Measurements from ENCODE around the gene CEP164. TPM values are rescaled to one million over a fixed set of nuclear protein-coding genes. Genes with fewer than 3 reads are reported as not detected.

The CEP164 gene
- total and polyA plus RNA-seq, 9 of the 15 experiments (the other 6 are each of a cell fraction or from before 2014, with no cell fraction given) = 2.1 to 16.5 (median 10.4) TPM

- Histone ChIP-seq H2AFZ (ENCODE audit: low read depth, low read length) (no peak overlapping the region), H3K4me1 (replicated peaks in 1 of 2; ENCODE audit: control insufficient read depth in 2 of 2, insufficient read depth in 2 of 2, low read length in 2 of 2) (no peaks in the 10 kb centered on the region; a peak in 1 of 5 replicates), H3K36me3 (ENCODE audit: control insufficient read depth, insufficient read depth, low read length) (peaks cover 9% of the 10 kb centered on the region; the same call in 1 of the 3 replicates), H3K27me3 (ENCODE audit: control insufficient read depth in 2 of 2, insufficient read depth in 2 of 2, low read length in 2 of 2) (no peaks in the 10 kb centered on the region), H3K9me1 (ENCODE audit: control insufficient read depth, insufficient read depth, low read length) (no peaks in the 10 kb centered on the region), H4K20me1 (replicated peaks; ENCODE audit: control insufficient read depth, insufficient read depth, low read length) (no peaks in the 10 kb centered on the region), H3K27ac (ENCODE audit: extremely low read depth, low read depth, low read length) (no peak overlapping the region), H3K9me3 (replicated peaks; ENCODE audit: control insufficient read depth, insufficient read depth, low read depth, low read length) (no peaks in the 10 kb centered on the region), H3K4me2 (ENCODE audit: insufficient read depth, low read length) (no peak overlapping the region), H3K4me3 (no peak overlapping the region), H3K79me2 (ENCODE audit: control insufficient read depth, insufficient read depth, low read length) (no peaks in the 10 kb centered on the region), H3K9ac (ENCODE audit: insufficient read depth in 1 of 2, low read depth in 2 of 2, low read length in 2 of 2) (no peak overlapping the region)
- ATAC-seq = no peak
- FAIRE-seq = no peak
- in situ Hi-C loops (cut with MboI) (no loop called here), intact Hi-C loops (cut with micrococcal nuclease) (no loop called here)
- CTCF ChIA-PET (ENCODE audit: low intra/inter-chr PET ratio) = no interaction called here
- no TSS peak for BruUV-seq (replicated peaks)
- POLR2A ChIA-PET = interaction anchor here (0.6 kb wide), 1 partner anchor 39 kb away, joined by 3 read pairs; no protein-coding TSS in a partner anchor
- no peak for DNase-seq (ENCODE audit: extremely low read depth in 1 of 4, low spot score in 3 of 4)
- WGBS (ENCODE audit: insufficient coverage, low coverage, missing lambda C conversion rate) = 94% methylated on average over 8 of the region's 8 CpGs
- TF ChIP-seq HSF4 (CRISPR knock-in tag; IDR thresholded peaks at IDR 0.05; ENCODE audit: borderline replicate concordance) = no peak
- no peak for TF ChIP-seq GATA2 (CRISPR knock-in tag; IDR thresholded peaks at IDR 0.05)
- TF ChIP-seq, protein P1, sequence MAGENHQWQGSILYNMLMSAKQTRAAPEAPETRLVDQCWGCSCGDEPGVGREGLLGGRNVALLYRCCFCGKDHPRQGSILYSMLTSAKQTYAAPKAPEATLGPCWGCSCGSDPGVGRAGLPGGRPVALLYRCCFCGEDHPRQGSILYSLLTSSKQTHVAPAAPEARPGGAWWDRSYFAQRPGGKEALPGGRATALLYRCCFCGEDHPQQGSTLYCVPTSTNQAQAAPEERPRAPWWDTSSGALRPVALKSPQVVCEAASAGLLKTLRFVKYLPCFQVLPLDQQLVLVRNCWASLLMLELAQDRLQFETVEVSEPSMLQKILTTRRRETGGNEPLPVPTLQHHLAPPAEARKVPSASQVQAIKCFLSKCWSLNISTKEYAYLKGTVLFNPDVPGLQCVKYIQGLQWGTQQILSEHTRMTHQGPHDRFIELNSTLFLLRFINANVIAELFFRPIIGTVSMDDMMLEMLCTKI (IDR thresholded peaks at IDR 0.05; ENCODE audit: partially characterized antibody) = no peak
- TF ChIP-seq ZNF507 (tag; conservative IDR thresholded peaks at IDR 0.05) = no peak
- TF ChIP-seq IRF2 (CRISPR knock-in tag; IDR thresholded peaks at IDR 0.05) = no peak
These were observed 69.3 kb downstream of the CEP164 start for GRCh38 chr11:117396970-117397369.
